Peyer's patch (tissue), 4 donors: ENCODE results near the gene MYH10. TPM values are rescaled to one million over a fixed set of nuclear protein-coding genes. Genes with fewer than 3 reads are reported as not detected.
A peak's percentile ranks its signal among the peaks of the same experiment; 100 is the strongest.

ENCODE experiments used
- DNase-seq, 3 donors: peaks; one replicate each; pipeline ENCODE4 v3.0.0-alpha.2; 2017 to 2019
- H3K27ac ChIP-seq, 4 donors: fragments of 200-600 bp; sonication (generic); one replicate each; pipeline ENCODE4 v1.5.1; 2016 to 2019
- H3K27me3 ChIP-seq, 2 donors: fragments of 200-600 bp; sonication (generic); one replicate each; pipeline ENCODE4 v1.5.1; 2019
- H3K36me3 ChIP-seq, 3 donors: fragments of 200-600 bp; sonication (generic); one replicate each; pipeline ENCODE4 v1.5.1; 2016 to 2019
- H3K4me1 ChIP-seq, 4 donors: fragments of 200-600 bp; sonication (generic); one replicate each; pipeline ENCODE4 v1.5.1; 2016 to 2019
- H3K4me3 ChIP-seq, 4 donors: fragments of 200-600 bp; sonication (generic); 1 replicate in 3 of 4; 2 replicates in 1 of 4; pipeline ENCODE4 v1.5.1; 2016 to 2019; ENCODE audit warnings: mild to moderate bottlenecking in 1 of 4
- H3K9me3 ChIP-seq, 4 donors: fragments of 200-600 bp; sonication (generic); one replicate each; pipeline ENCODE4 v1.5.1; 2016 to 2019; ENCODE audit warnings: mild to moderate bottlenecking in 1 of 4
- POLR2A ChIP-seq, 2 donors: fragments of 450-650 bp; IDR thresholded peaks; one replicate each; pipeline ENCODE4 v1.5.1; 2017; ENCODE audit warnings: antibody characterized with exemption in 2 of 2, mild to moderate bottlenecking in 2 of 2, moderate library complexity in 2 of 2
- total RNA-seq, 4 donors: library from RNA; depleted of rRNA; stranded (reverse); fragments of >200 nt; gene quantifications; one replicate each; pipeline ENCODE4 v1.1.0, GENCODE V29; 2016
- TF ChIP-seq, protein P1 (sequence below), 6 experiments: fragments of 450-650 bp in 4 of 6; fragments of 200-600 bp in 2 of 6; sonication (generic) in 1 of 6; IDR thresholded peaks; one replicate each; pipeline ENCODE4 v1.5.1; 2017 to 2019; ENCODE audit warnings: antibody characterized with exemption in 6 of 6, mild to moderate bottlenecking in 3 of 6, moderate library complexity in 1 of 6

Gene MYH10
- total RNA-seq, 4 donors from 2014 or later, result 1.2 to 10.7 (median 3.6) TPM

DNA sequence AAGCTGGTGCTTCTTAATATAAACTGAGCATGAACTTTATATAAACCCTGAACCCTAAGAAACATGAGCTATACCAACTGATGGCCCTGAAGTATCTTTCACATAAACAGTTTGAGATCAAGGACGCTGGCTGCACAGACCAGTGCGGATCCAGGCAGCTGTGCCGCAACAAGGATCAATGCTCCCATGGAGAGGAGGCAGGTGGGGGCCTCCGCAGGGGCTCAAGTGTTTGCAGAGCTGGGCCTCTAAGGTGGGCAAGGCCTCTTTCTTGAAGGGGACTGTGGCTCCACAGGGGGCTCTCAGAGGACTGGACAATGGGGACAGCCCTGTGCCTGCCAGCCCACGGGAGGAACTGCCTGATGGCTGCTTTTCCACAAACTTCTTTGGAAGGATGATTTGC lies 148.8 kb downstream of the MYH10 start:
- TF ChIP-seq POLR2A (IDR thresholded peaks at IDR 0.05), result no peak
- TF ChIP-seq, protein P1, sequence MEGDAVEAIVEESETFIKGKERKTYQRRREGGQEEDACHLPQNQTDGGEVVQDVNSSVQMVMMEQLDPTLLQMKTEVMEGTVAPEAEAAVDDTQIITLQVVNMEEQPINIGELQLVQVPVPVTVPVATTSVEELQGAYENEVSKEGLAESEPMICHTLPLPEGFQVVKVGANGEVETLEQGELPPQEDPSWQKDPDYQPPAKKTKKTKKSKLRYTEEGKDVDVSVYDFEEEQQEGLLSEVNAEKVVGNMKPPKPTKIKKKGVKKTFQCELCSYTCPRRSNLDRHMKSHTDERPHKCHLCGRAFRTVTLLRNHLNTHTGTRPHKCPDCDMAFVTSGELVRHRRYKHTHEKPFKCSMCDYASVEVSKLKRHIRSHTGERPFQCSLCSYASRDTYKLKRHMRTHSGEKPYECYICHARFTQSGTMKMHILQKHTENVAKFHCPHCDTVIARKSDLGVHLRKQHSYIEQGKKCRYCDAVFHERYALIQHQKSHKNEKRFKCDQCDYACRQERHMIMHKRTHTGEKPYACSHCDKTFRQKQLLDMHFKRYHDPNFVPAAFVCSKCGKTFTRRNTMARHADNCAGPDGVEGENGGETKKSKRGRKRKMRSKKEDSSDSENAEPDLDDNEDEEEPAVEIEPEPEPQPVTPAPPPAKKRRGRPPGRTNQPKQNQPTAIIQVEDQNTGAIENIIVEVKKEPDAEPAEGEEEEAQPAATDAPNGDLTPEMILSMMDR (IDR thresholded peaks at IDR 0.05), result no peak
- peaks cover 0 to 10% (median 0%) of the 10 kb centered on the region in 4 donors for H3K4me1 ChIP-seq
- no peak overlapping the region for H3K4me3 ChIP-seq
- H3K27me3 ChIP-seq, result no peaks in the 10 kb centered on the region
- peak in 1 of 3 donors; percentile 30 for DNase-seq
- H3K27ac ChIP-seq, result no peak overlapping the region
- H3K9me3 ChIP-seq, result no peaks in the 10 kb centered on the region
- peaks cover 0 to 31% (median 0%) of the 10 kb centered on the region in 3 donors for H3K36me3 ChIP-seq

- Histone ChIP-seq H3K27ac (no peak overlapping the region), H3K4me1 (peaks cover 0 to 10% (median 0%) of the 10 kb centered on the region in 4 donors), H3K36me3 (peaks cover 0 to 37% (median 0%) of the 10 kb centered on the region in 3 donors)
Observed at GRCh38 chr17:8481089-8481488, 149.4 kb downstream of the MYH10 start.

GRCh38 chr17:8480011-8480976 lies 150.2 kb downstream of the MYH10 start:
- peak in 1 of 3 donors; percentile 43 for DNase-seq
- peaks cover 0 to 44% (median 0%) of the 10 kb centered on the region in 3 donors for H3K36me3 ChIP-seq
- no peaks in the 10 kb centered on the region for H3K27me3 ChIP-seq
- peak overlapping the region in 1 of 4 donors; percentile 46 for H3K27ac ChIP-seq
- no peak overlapping the region for H3K4me3 ChIP-seq
- no peak for TF ChIP-seq POLR2A (IDR thresholded peaks at IDR 0.05)
- TF ChIP-seq, protein P1 (IDR thresholded peaks at IDR 0.05), result no peak
- H3K4me1 ChIP-seq, result peaks cover 0 to 10% (median 0%) of the 10 kb centered on the region in 4 donors
- H3K9me3 ChIP-seq, result no peaks in the 10 kb centered on the region

More at GRCh38 chr17:8481089-8481488, 149.4 kb downstream of the MYH10 start:
- H3K9me3 ChIP-seq, result no peaks in the 10 kb centered on the region
- DNase-seq, result peak in 1 of 3 donors; percentile 44
- H3K4me3 ChIP-seq, result no peak overlapping the region
- H3K27me3 ChIP-seq, result no peaks in the 10 kb centered on the region
- TF ChIP-seq, protein P1 (IDR thresholded peaks at IDR 0.05), result no peak
- no peak for TF ChIP-seq POLR2A (IDR thresholded peaks at IDR 0.05)

DNA sequence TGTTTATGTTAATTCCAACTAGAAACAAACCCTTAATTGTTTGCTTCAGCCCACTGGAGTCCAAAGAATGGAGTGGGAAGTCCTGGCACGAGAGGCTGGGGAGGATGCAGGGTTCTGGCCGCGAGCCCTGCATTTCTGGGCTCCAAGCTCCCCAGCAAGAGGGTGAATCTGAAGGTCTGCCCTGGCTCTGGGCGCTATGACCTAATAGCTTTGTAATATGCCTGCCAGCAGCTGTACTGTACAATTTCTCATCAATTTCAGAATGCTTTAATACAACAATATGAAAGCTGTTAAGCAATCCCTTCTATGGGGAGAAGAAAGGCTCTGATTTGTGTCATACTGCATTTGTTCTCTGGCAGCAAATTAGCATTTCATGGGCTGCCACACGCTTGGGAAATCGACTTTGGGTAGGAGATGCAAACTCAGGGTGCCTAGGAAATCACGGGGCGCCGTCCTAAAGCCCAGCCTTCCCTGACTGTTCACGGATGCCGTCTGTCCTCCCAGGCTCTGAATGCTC lies 151.0 kb downstream of the MYH10 start:
- peak overlapping the region in 1 of 4 donors; percentile 46 for H3K27ac ChIP-seq
- peaks cover 0 to 53% (median 0%) of the 10 kb centered on the region in 3 donors for H3K36me3 ChIP-seq
- peak in 1 of 3 donors; percentile 49 for DNase-seq

More for the DNA sequence above, 151.0 kb downstream of the MYH10 start:
- no peak overlapping the region for H3K4me3 ChIP-seq
- no peaks in the 10 kb centered on the region for H3K9me3 ChIP-seq
- TF ChIP-seq, protein P1 (IDR thresholded peaks at IDR 0.05), result no peak
- TF ChIP-seq POLR2A (IDR thresholded peaks at IDR 0.05), result no peak
- H3K27me3 ChIP-seq, result no peaks in the 10 kb centered on the region
- H3K4me1 ChIP-seq, result peaks cover 0 to 10% (median 0%) of the 10 kb centered on the region in 4 donors
